ENCODE data around the gene CCZ1.
"Not testable (repeated sequence)": the region's sequence is repeated elsewhere in the genome, so short reads cannot be mapped to it uniquely, and the experiment has no call there.

The CCZ1 gene

GRCh38 chr7:5908835-5909234, 10.3 kb downstream of the CCZ1 start:
- no CpG with 5 or more reads among the region's 6 CpGs for WGBS, 2 experiments (ENCODE audit: insufficient coverage in 2 of 2)

GRCh38 chr7:5916529-5916928, 18.0 kb downstream of the CCZ1 start:
- not testable (repeated sequence) for H3K9me3 ChIP-seq (ENCODE audit: control insufficient read depth, low read length); H3K4me3 ChIP-seq (ENCODE audit: extremely low read depth, insufficient read depth, low read length, poor library complexity, severe bottlenecking); H3K36me3 ChIP-seq (ENCODE audit: control insufficient read depth, insufficient read depth, low read length); H3K27ac ChIP-seq (ENCODE audit: low read depth, low read length, severe bottlenecking); H3K4me1 ChIP-seq (ENCODE audit: control insufficient read depth, insufficient read depth, low read length, poor library complexity, severe bottlenecking)
- no CpG with 5 or more reads among the region's 6 CpGs for WGBS, 2 experiments (ENCODE audit: insufficient coverage in 2 of 2)

More at GRCh38 chr7:5908835-5909234, 10.3 kb downstream of the CCZ1 start:
- not testable (repeated sequence) for H3K27ac ChIP-seq (ENCODE audit: low read depth, low read length, severe bottlenecking); H3K4me1 ChIP-seq (ENCODE audit: control insufficient read depth, insufficient read depth, low read length, poor library complexity, severe bottlenecking); H3K36me3 ChIP-seq (ENCODE audit: control insufficient read depth, insufficient read depth, low read length); H3K9me3 ChIP-seq (ENCODE audit: control insufficient read depth, low read length); H3K4me3 ChIP-seq (ENCODE audit: extremely low read depth, insufficient read depth, low read length, poor library complexity, severe bottlenecking)

DNA sequence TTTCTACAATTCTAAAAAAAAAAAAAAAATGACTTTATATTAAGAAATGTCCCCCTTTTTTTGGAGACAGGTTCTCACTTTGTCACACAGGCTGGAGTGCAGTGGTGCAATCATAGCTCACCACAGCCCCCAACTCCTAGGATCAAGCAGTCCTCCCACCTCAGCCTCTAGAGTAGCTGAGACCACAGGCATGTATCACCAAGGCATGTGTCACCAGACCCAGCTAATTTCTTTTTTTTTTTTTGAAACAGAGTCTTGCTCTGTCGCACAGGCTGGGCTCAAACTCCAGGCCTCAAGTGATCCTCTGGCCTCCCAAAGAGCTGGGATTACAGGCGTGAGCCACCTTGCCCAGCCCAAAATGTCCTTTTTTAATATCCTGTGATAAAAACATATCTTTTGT, 25.6 kb downstream of the CCZ1 start:
- not testable (repeated sequence) for H3K4me3 ChIP-seq (ENCODE audit: extremely low read depth, insufficient read depth, low read length, poor library complexity, severe bottlenecking); H3K9me3 ChIP-seq (ENCODE audit: control insufficient read depth, low read length); H3K27ac ChIP-seq (ENCODE audit: low read depth, low read length, severe bottlenecking); H3K36me3 ChIP-seq (ENCODE audit: control insufficient read depth, insufficient read depth, low read length); H3K4me1 ChIP-seq (ENCODE audit: control insufficient read depth, insufficient read depth, low read length, poor library complexity, severe bottlenecking)
- WGBS, 2 experiments (ENCODE audit: insufficient coverage in 2 of 2): no CpG with 5 or more reads among the region's 2 CpGs

- not testable (repeated sequence) for H3K4me3 ChIP-seq (ENCODE audit: extremely low read depth, insufficient read depth, low read length, poor library complexity, severe bottlenecking); H3K36me3 ChIP-seq (ENCODE audit: control insufficient read depth, insufficient read depth, low read length); H3K27ac ChIP-seq (ENCODE audit: low read depth, low read length, severe bottlenecking); H3K4me1 ChIP-seq (ENCODE audit: control insufficient read depth, insufficient read depth, low read length, poor library complexity, severe bottlenecking); H3K9me3 ChIP-seq (ENCODE audit: control insufficient read depth, low read length)
- WGBS, 2 experiments (ENCODE audit: insufficient coverage in 2 of 2): no CpG with 5 or more reads among the region's 12 CpGs
Measured at GRCh38 chr7:5924630-5925029, 26.1 kb downstream of the CCZ1 start.

- not testable (repeated sequence) for H3K4me3 ChIP-seq (ENCODE audit: extremely low read depth, insufficient read depth, low read length, poor library complexity, severe bottlenecking); H3K27ac ChIP-seq (ENCODE audit: low read depth, low read length, severe bottlenecking); H3K9me3 ChIP-seq (ENCODE audit: control insufficient read depth, low read length); H3K36me3 ChIP-seq (ENCODE audit: control insufficient read depth, insufficient read depth, low read length); H3K4me1 ChIP-seq (ENCODE audit: control insufficient read depth, insufficient read depth, low read length, poor library complexity, severe bottlenecking)
- no CpG with 5 or more reads among the region's 13 CpGs for WGBS, 2 experiments (ENCODE audit: insufficient coverage in 2 of 2)
Measured at GRCh38 chr7:5926263-5926870, 27.8 kb downstream of the CCZ1 start.

DNA sequence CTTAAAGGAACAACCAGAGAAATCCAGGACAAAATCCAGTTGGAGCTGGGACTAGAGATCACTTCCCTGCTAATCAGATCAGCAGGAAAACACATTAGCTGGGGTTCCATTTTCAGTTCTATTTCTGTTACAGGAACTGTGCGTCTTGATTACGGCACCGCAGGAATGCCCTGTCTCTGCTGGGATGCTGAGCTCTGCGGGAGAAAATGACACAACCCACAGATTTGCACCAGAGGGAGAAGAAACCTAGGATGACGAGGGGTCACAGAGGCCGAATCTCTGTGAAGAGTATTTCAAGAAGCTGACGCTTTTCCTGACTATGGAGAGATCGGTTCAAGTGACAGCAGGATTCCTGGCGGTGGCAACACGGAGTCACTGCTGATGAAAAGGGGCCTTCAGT, 31.8 kb downstream of the CCZ1 start:
- H3K4me3 ChIP-seq (ENCODE audit: extremely low read depth, insufficient read depth, low read length, poor library complexity, severe bottlenecking); H3K36me3 ChIP-seq (ENCODE audit: control insufficient read depth, insufficient read depth, low read length); H3K27ac ChIP-seq (ENCODE audit: low read depth, low read length, severe bottlenecking); H3K9me3 ChIP-seq (ENCODE audit: control insufficient read depth, low read length); H3K4me1 ChIP-seq (ENCODE audit: control insufficient read depth, insufficient read depth, low read length, poor library complexity, severe bottlenecking): not testable (repeated sequence)
- WGBS, 2 experiments (ENCODE audit: insufficient coverage in 2 of 2): no CpG with 5 or more reads among the region's 10 CpGs

- H3K4me3 ChIP-seq (ENCODE audit: extremely low read depth, insufficient read depth, low read length, poor library complexity, severe bottlenecking); H3K9me3 ChIP-seq (ENCODE audit: control insufficient read depth, low read length); H3K36me3 ChIP-seq (ENCODE audit: control insufficient read depth, insufficient read depth, low read length); H3K27ac ChIP-seq (ENCODE audit: low read depth, low read length, severe bottlenecking); H3K4me1 ChIP-seq (ENCODE audit: control insufficient read depth, insufficient read depth, low read length, poor library complexity, severe bottlenecking): not testable (repeated sequence)
- 94 to 96% methylated on average over 8 to 11 of the region's 14 CpGs for WGBS, 2 experiments (ENCODE audit: insufficient coverage in 2 of 2)
Measured at GRCh38 chr7:5931250-5931649, 32.7 kb downstream of the CCZ1 start.

GRCh38 chr7:5931905-5932644, 33.5 kb downstream of the CCZ1 start:
- not testable (repeated sequence) for H3K4me1 ChIP-seq (ENCODE audit: control insufficient read depth, insufficient read depth, low read length, poor library complexity, severe bottlenecking); H3K27ac ChIP-seq (ENCODE audit: low read depth, low read length, severe bottlenecking); H3K36me3 ChIP-seq (ENCODE audit: control insufficient read depth, insufficient read depth, low read length); H3K9me3 ChIP-seq (ENCODE audit: control insufficient read depth, low read length); H3K4me3 ChIP-seq (ENCODE audit: extremely low read depth, insufficient read depth, low read length, poor library complexity, severe bottlenecking)
- WGBS, 2 experiments (ENCODE audit: insufficient coverage in 2 of 2): 100% methylated on average over 1 of the region's 13 CpGs; no CpG with 5 or more reads in 1 of the 2 experiments

DNA sequence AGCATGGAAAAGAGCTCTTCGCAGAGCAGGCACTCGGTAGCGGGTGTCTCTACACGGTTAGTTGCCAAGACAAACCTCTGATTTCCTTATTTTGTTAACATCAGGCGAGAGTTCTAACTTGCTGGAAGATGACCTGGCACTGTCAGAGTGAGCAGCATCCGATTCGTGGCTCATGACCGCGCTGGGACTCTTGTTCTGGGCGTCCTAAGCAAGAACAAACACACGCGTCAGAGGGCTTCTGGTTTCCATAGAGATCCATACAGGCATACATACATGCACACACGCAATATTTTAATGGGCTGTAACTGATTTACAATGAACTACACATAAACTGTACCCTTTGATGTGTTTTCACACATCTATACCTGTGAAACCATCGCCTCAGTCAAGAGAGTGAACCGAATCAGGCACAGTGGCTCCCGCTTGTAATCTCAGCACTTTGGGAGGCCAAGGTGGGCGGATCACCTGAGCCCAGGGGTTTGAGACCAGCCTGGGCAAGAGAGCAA, 36.5 kb downstream of the CCZ1 start:
- H3K27ac ChIP-seq (ENCODE audit: low read depth, low read length, severe bottlenecking); H3K36me3 ChIP-seq (ENCODE audit: control insufficient read depth, insufficient read depth, low read length); H3K4me3 ChIP-seq (ENCODE audit: extremely low read depth, insufficient read depth, low read length, poor library complexity, severe bottlenecking); H3K4me1 ChIP-seq (ENCODE audit: control insufficient read depth, insufficient read depth, low read length, poor library complexity, severe bottlenecking); H3K9me3 ChIP-seq (ENCODE audit: control insufficient read depth, low read length): not testable (repeated sequence)
- WGBS, 2 experiments (ENCODE audit: insufficient coverage in 2 of 2): no CpG with 5 or more reads among the region's 17 CpGs

GRCh38 chr7:5963205-5963604, 64.7 kb downstream of the CCZ1 start:
- WGBS, 2 experiments (ENCODE audit: insufficient coverage in 2 of 2): no CpG with 5 or more reads among the region's 13 CpGs
- not testable (repeated sequence) for H3K27ac ChIP-seq (ENCODE audit: low read depth, low read length, severe bottlenecking)

GRCh38 chr7:5963810-5964209, 65.3 kb downstream of the CCZ1 start:
- H3K4me3 ChIP-seq (ENCODE audit: extremely low read depth, insufficient read depth, low read length, poor library complexity, severe bottlenecking); H3K4me1 ChIP-seq (ENCODE audit: control insufficient read depth, insufficient read depth, low read length, poor library complexity, severe bottlenecking); H3K36me3 ChIP-seq (ENCODE audit: control insufficient read depth, insufficient read depth, low read length); H3K27ac ChIP-seq (ENCODE audit: low read depth, low read length, severe bottlenecking); H3K9me3 ChIP-seq (ENCODE audit: control insufficient read depth, low read length): not testable (repeated sequence)
- 80% methylated on average over 1 of the region's 7 CpGs; no CpG with 5 or more reads in 1 of the 2 experiments for WGBS, 2 experiments (ENCODE audit: insufficient coverage in 2 of 2)

More at GRCh38 chr7:5963205-5963604, 64.7 kb downstream of the CCZ1 start:
- H3K4me3 ChIP-seq (ENCODE audit: extremely low read depth, insufficient read depth, low read length, poor library complexity, severe bottlenecking); H3K4me1 ChIP-seq (ENCODE audit: control insufficient read depth, insufficient read depth, low read length, poor library complexity, severe bottlenecking); H3K9me3 ChIP-seq (ENCODE audit: control insufficient read depth, low read length); H3K36me3 ChIP-seq (ENCODE audit: control insufficient read depth, insufficient read depth, low read length): not testable (repeated sequence)
